PC-3 (cell line): ENCODE results near the gene GRB2.

Experiments used
- EZH2 ChIP-seq: fragments of 300-600 bp; sonication (generic); IDR thresholded peaks from one replicate; pipeline ENCODE4 v1.6.1; 2017; ENCODE audit warnings: antibody characterized with exemption, mild to moderate bottlenecking, low read length; ENCODE audit not compliant: unreplicated experiment
- EZH2phosphoT487 ChIP-seq: fragments of 300-600 bp; sonication (generic); IDR thresholded peaks from 2 replicates; pipeline ENCODE4 v1.6.1; 2018; ENCODE audit warnings: mild to moderate bottlenecking, antibody characterized with exemption, low read length, borderline replicate concordance
- TF ChIP-seq, protein P1 (sequence below): fragments of 300-600 bp; sonication (generic); conservative IDR thresholded peaks from 2 replicates; pipeline ENCODE4 v1.5.1; 2017; ENCODE audit warnings: antibody characterized with exemption, low read depth, mild to moderate bottlenecking, low read length

DNA sequence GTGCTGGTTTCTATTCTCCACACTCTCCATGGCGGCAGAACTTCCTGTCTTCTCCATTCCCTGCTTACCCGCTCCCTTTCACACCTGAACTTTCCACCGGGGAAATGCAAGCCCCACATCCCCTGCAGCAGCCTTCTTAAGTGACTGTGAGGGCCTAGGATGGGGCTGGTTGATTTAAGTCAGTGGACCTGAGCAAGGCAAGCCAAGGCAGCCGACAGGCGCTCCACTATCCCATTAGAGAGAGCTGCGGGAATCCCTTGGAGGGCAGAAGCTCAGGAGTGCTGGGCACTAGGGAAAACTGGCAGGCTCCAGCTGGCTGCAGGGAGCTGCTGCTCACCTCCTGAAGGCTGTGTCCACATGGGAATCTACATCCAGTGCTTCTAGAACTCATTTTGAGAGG, 80.1 kb downstream of the GRB2 start:
- TF ChIP-seq, protein P1, sequence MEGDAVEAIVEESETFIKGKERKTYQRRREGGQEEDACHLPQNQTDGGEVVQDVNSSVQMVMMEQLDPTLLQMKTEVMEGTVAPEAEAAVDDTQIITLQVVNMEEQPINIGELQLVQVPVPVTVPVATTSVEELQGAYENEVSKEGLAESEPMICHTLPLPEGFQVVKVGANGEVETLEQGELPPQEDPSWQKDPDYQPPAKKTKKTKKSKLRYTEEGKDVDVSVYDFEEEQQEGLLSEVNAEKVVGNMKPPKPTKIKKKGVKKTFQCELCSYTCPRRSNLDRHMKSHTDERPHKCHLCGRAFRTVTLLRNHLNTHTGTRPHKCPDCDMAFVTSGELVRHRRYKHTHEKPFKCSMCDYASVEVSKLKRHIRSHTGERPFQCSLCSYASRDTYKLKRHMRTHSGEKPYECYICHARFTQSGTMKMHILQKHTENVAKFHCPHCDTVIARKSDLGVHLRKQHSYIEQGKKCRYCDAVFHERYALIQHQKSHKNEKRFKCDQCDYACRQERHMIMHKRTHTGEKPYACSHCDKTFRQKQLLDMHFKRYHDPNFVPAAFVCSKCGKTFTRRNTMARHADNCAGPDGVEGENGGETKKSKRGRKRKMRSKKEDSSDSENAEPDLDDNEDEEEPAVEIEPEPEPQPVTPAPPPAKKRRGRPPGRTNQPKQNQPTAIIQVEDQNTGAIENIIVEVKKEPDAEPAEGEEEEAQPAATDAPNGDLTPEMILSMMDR = no peak
- TF ChIP-seq EZH2 (no peak), EZH2phosphoT487 (no peak)
